K562 (cell line): ENCODE results near the gene ATXN2L. TPM values are rescaled to one million over a fixed set of nuclear protein-coding genes. Genes with fewer than 3 reads are reported as not detected.

Source experiments
- BACH1 ChIP-seq: fragments of 200-800 bp; sonication (Bioruptor generic); IDR thresholded peaks from 2 replicates; pipeline ENCODE4 v1.6.1; 2016; ENCODE audit warnings: missing genetic modification characterization, missing compliant biosample characterization
- CBX8 ChIP-seq: fragments of 200-600 bp; sonication (generic); IDR thresholded peaks from 2 replicates; pipeline ENCODE4 v1.6.1; 2012; ENCODE audit warnings: borderline replicate concordance, mixed run types, low read depth, mild to moderate bottlenecking, moderate library complexity, mixed read lengths, low read length, control low read depth, inconsistent platforms; ENCODE audit not compliant: poor library complexity, severe bottlenecking; ENCODE audit errors: extremely low read depth
- CCNT2 ChIP-seq: IDR thresholded peaks from 2 replicates; pipeline ENCODE4 v1.6.1; 2011; ENCODE audit warnings: borderline replicate concordance, low read depth, mild to moderate bottlenecking, moderate library complexity, mixed read lengths, low read length; ENCODE audit not compliant: insufficient read length; ENCODE audit errors: extremely low read depth
- GABPB1 ChIP-seq: sonication (generic); formaldehyde crosslinking; IDR thresholded peaks from 2 replicates; pipeline ENCODE4 v1.8.0; 2022; ENCODE audit warnings: mild to moderate bottlenecking, missing genetic modification reagents
- HLTF ChIP-seq: fragments of 450-650 bp; IDR thresholded peaks from 2 replicates; pipeline ENCODE4 v1.6.1; 2016
- KDM4B ChIP-seq, 2 experiments: fragments of 450-650 bp in 1 of 2; sonication (generic) in 1 of 2; IDR thresholded peaks; 2 replicates each; pipeline ENCODE4 v1.6.1; 2016 to 2017; ENCODE audit warnings: borderline replicate concordance in 2 of 2, antibody characterized with exemption in 1 of 2, low read depth in 1 of 2, mild to moderate bottlenecking in 1 of 2
- MYBL2 ChIP-seq, 2 experiments: fragments of 450-650 bp in 1 of 2; sonication (generic) in 1 of 2; formaldehyde crosslinking in 1 of 2; IDR thresholded peaks; 2 replicates each; pipeline versions ENCODE4 v1.6.1 to v1.8.1; 2017 to 2022; ENCODE audit warnings: borderline replicate concordance in 1 of 2, inconsistent platforms in 1 of 2, low read depth in 1 of 2, mild to moderate bottlenecking in 1 of 2, missing genetic modification reagents in 1 of 2, moderate library complexity in 1 of 2
- RBM22 ChIP-seq: fragments of 200-400 bp; formaldehyde crosslinking; IDR thresholded peaks from 2 replicates; pipeline ENCODE4 v1.6.1; 2018; ENCODE audit warnings: low read length, low read depth; ENCODE audit not compliant: poor library complexity, severe bottlenecking
- STAT5B ChIP-seq: fragments of 250-450 bp; sonication (Bioruptor Pico); IDR thresholded peaks from 2 replicates; pipeline ENCODE4 v1.8.0; 2021; ENCODE audit warnings: mild to moderate bottlenecking, inconsistent platforms
- ZBTB17 ChIP-seq: fragments of 450-650 bp; formaldehyde crosslinking; IDR thresholded peaks from 2 replicates; pipeline ENCODE4 v1.4.0; 2020; ENCODE audit warnings: mild to moderate bottlenecking
- ZNF57 ChIP-seq: fragments of 450-650 bp; formaldehyde crosslinking; IDR thresholded peaks from 2 replicates; pipeline ENCODE4 v1.4.0; 2020; ENCODE audit warnings: mild to moderate bottlenecking, moderate library complexity
- polyA plus RNA-seq, 8 experiments: library from polyadenylated mRNA; depleted of rRNA in 4 of 8; stranded (reverse) in 5 of 8; unstranded in 3 of 8; fragments of >200 nt; fragmentation: Nextera tagmentation in 2 of 8; fragmentation: Illumina TruSeq in 1 of 8; extraction: Ambion mirVana in 2 of 8; extraction: Trizol in 1 of 8; gene quantifications; 2 replicates each; pipeline versions ENCODE4 v1.2.1 to v1.2.3, GENCODE V29; 2011 to 2014; ENCODE audit warnings: inconsistent platforms in 1 of 8, missing spikeins in 1 of 8
- total RNA-seq, 7 experiments: library from RNA; depleted of rRNA in 6 of 7; stranded (reverse); fragments of >200 nt in 6 of 7; fragmentation: Illumina TruSeq in 2 of 7; extraction: Trizol in 2 of 7; gene quantifications; 2 replicates each; pipeline versions ENCODE4 v1.2.1 to v1.2.3, GENCODE V29; 2011 to 2021; ENCODE audit warnings: low replicate concordance in 1 of 7
- TF ChIP-seq, protein P1 (sequence below): sonication (generic); formaldehyde crosslinking; IDR thresholded peaks from 2 replicates; pipeline ENCODE4 v1.5.0; 2020; ENCODE audit warnings: missing genetic modification reagents
- TF ChIP-seq, protein P2 (sequence below), 2 experiments: IDR thresholded peaks; 2 replicates each; pipeline ENCODE4 v1.6.1; 2011; ENCODE audit warnings: borderline replicate concordance in 1 of 2, control low read depth in 1 of 2, low read depth in 1 of 2, low read length in 1 of 2, mild to moderate bottlenecking in 1 of 2, mixed read lengths in 1 of 2, moderate library complexity in 1 of 2; ENCODE audit not compliant: insufficient read depth in 1 of 2, insufficient read length in 1 of 2, poor library complexity in 1 of 2, severe bottlenecking in 1 of 2; ENCODE audit errors: extremely low read depth in 1 of 2
- TF ChIP-seq, protein P3 (sequence below): fragments of 250-450 bp; sonication (Bioruptor Pico); IDR thresholded peaks from 2 replicates; pipeline ENCODE4 v1.8.0; 2022; ENCODE audit warnings: inconsistent platforms, mild to moderate bottlenecking, moderate library complexity, borderline replicate concordance
- TF ChIP-seq, protein P4 (sequence below): fragments of 450-650 bp; IDR thresholded peaks from 2 replicates; pipeline ENCODE4 v1.6.1; 2017; ENCODE audit warnings: antibody characterized with exemption
- TF ChIP-seq, protein P5 (sequence below), 3 experiments: fragments of 200-800 bp in 1 of 3; sonication (Bioruptor generic) in 1 of 3; sonication (generic) in 1 of 3; formaldehyde crosslinking in 1 of 3; IDR thresholded peaks; 2 replicates each; pipeline versions ENCODE4 v1.6.1 to v1.8.0; 2016 to 2022; ENCODE audit warnings: mild to moderate bottlenecking in 2 of 3, missing compliant biosample characterization in 2 of 3, missing genetic modification characterization in 2 of 3, missing genetic modification reagents in 1 of 3

Gene ATXN2L
- total and polyA plus RNA-seq, 9 of the 15 experiments (the other 6 are each of a cell fraction or from before 2014, with no cell fraction given): 3.8 to 280 (median 37.2) TPM

DNA sequence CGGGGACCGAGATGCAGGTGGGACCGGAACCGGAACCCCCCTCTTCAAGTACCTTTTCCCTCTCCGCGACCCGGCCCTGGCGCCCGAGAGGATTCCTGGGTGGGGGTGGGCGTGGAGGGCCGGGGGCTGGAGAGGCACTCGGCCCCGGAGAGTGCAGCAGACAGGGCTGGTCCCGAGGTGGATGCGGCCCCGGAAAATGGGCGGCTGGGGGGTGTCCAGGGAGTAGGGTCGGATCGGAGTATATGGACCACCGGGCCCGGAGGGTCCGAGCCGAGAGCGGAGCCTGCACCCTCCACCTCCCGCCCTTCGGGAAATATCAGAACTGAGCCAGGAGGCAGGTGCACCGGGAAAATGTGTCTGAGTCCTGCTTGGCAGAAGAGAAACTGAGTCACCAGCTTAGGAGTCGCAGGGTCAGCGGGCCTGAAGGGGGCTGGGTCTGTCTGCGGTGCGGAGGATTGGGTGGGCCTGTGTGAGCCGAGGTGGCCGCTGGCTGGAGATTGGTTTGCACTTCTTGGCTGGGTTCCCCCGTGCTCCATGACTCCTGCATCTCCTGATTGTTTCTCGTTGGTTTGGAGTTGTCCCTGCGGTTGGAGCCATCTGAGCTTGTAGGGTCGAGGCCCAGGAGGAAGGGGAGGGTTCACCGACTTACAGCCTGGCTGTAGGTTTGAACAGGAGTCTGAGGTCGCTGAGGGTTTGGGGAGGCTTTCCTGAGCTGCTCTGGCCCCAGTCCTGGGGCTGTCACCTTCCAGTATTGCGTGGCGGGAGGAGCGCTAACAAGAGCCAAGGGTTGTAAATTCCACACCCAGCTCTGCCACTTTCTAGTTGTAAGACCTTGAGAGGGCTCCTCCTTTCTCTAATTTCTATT, 41.4 kb downstream of the ATXN2L start (continued):
- TF ChIP-seq STAT5B (no peak), ZNF57 (CRISPR knock-in tag) (no peak), GABPB1 (CRISPR knock-in tag) (peak; percentile 12; the same call in 1 of the 2 replicates), ZBTB17 (no peak), KDM4B (IDR thresholded peaks at IDR 0.05; ENCODE audit: borderline replicate concordance in 2 of 2, low read depth in 1 of 2) (peak in 1 of 2 experiments; percentile 5; a peak in 1 of 4 replicates), BACH1 (no peak), CCNT2 (peak; percentile 10), MYBL2 (IDR thresholded peaks at IDR 0.05; ENCODE audit: low read depth) (no peak), MYBL2 (CRISPR knock-in tag; IDR thresholded peaks at IDR 0.05; ENCODE audit: borderline replicate concordance) (no peak), HLTF (no peak), CBX8 (no peak), RBM22 (no peak)
- TF ChIP-seq, protein P1, sequence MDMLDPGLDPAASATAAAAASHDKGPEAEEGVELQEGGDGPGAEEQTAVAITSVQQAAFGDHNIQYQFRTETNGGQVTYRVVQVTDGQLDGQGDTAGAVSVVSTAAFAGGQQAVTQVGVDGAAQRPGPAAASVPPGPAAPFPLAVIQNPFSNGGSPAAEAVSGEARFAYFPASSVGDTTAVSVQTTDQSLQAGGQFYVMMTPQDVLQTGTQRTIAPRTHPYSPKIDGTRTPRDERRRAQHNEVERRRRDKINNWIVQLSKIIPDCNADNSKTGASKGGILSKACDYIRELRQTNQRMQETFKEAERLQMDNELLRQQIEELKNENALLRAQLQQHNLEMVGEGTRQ (CRISPR knock-in tag): peak; percentile 23; the same call in 1 of the 2 replicates
- TF ChIP-seq, protein P2, sequence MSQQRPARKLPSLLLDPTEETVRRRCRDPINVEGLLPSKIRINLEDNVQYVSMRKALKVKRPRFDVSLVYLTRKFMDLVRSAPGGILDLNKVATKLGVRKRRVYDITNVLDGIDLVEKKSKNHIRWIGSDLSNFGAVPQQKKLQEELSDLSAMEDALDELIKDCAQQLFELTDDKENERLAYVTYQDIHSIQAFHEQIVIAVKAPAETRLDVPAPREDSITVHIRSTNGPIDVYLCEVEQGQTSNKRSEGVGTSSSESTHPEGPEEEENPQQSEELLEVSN (IDR thresholded peaks at IDR 0.05; ENCODE audit: borderline replicate concordance in 1 of 2, extremely low read depth in 1 of 2, insufficient read depth in 1 of 2, insufficient read length in 1 of 2, low read depth in 1 of 2, low read length in 1 of 2, poor library complexity in 1 of 2, severe bottlenecking in 1 of 2): peak; percentile 30 to 90
- TF ChIP-seq, protein P3, sequence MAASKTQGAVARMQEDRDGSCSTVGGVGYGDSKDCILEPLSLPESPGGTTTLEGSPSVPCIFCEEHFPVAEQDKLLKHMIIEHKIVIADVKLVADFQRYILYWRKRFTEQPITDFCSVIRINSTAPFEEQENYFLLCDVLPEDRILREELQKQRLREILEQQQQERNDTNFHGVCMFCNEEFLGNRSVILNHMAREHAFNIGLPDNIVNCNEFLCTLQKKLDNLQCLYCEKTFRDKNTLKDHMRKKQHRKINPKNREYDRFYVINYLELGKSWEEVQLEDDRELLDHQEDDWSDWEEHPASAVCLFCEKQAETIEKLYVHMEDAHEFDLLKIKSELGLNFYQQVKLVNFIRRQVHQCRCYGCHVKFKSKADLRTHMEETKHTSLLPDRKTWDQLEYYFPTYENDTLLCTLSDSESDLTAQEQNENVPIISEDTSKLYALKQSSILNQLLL (CRISPR knock-in tag): no peak
- TF ChIP-seq, protein P4, sequence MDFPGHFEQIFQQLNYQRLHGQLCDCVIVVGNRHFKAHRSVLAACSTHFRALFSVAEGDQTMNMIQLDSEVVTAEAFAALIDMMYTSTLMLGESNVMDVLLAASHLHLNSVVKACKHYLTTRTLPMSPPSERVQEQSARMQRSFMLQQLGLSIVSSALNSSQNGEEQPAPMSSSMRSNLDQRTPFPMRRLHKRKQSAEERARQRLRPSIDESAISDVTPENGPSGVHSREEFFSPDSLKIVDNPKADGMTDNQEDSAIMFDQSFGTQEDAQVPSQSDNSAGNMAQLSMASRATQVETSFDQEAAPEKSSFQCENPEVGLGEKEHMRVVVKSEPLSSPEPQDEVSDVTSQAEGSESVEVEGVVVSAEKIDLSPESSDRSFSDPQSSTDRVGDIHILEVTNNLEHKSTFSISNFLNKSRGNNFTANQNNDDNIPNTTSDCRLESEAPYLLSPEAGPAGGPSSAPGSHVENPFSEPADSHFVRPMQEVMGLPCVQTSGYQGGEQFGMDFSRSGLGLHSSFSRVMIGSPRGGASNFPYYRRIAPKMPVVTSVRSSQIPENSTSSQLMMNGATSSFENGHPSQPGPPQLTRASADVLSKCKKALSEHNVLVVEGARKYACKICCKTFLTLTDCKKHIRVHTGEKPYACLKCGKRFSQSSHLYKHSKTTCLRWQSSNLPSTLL: no peak
- TF ChIP-seq, protein P5, sequence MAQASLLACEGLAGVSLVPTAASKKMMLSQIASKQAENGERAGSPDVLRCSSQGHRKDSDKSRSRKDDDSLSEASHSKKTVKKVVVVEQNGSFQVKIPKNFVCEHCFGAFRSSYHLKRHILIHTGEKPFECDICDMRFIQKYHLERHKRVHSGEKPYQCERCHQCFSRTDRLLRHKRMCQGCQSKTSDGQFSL (CRISPR knock-in tag; IDR thresholded peaks at IDR 0.05): peak; percentile 86
- TF ChIP-seq, protein P5 (tag; IDR thresholded peaks at IDR 0.05): no peak
